Suppressor macrophage (primary cell): ENCODE measurements around the gene USP17L22.
A peak's percentile ranks its signal among the peaks of the same experiment; 100 is the strongest.
"Not testable (repeated sequence)": the region's sequence is repeated elsewhere in the genome, so short reads cannot be mapped to it uniquely, and the experiment has no call there.

Source experiments
- DNase-seq, 4 experiments: peaks; one replicate each; pipeline ENCODE4 v3.0.0-alpha.2; 2020 to 2022
- total RNA-seq, 17 experiments: gene quantifications; one replicate each; lab custom pipeline; 2026; ENCODE audit warnings: mixed read lengths in 6 of 17, inconsistent platforms in 3 of 17; lab: John Stamatoyannopoulos, UW

Gene USP17L22, protein sequence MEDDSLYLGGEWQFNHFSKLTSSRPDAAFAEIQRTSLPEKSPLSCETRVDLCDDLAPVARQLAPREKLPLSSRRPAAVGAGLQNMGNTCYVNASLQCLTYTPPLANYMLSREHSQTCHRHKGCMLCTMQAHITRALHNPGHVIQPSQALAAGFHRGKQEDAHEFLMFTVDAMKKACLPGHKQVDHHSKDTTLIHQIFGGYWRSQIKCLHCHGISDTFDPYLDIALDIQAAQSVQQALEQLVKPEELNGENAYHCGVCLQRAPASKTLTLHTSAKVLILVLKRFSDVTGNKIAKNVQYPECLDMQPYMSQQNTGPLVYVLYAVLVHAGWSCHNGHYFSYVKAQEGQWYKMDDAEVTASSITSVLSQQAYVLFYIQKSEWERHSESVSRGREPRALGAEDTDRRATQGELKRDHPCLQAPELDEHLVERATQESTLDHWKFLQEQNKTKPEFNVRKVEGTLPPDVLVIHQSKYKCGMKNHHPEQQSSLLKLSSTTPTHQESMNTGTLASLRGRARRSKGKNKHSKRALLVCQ
- total RNA-seq = 0 reads per million in 17 experiments

DNA sequence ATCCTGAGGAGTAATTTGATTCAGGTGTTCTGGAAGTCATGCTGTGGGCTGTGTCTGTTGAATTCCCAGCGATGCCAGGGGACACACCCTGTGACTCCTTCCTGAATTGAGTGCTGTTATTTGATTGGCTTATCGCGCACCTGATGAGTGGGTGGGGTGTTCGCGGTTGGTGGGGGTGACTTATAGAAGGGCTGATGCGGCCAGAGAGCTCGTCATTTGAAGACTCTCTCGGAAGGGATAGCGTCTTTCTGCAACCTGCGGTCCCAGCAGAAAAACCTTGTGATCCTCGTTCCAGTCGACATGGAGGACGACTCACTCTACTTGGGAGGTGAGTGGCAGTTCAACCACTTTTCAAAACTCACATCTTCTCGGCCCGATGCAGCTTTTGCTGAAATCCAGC lies at the start of gene USP17L22:
USP17L22 (plus strand) TSS at position 301 of the 400 bp plus-strand sequence; CDS start at position 301, 0 bp downstream.
- not testable (repeated sequence) for DNase-seq

DNA sequence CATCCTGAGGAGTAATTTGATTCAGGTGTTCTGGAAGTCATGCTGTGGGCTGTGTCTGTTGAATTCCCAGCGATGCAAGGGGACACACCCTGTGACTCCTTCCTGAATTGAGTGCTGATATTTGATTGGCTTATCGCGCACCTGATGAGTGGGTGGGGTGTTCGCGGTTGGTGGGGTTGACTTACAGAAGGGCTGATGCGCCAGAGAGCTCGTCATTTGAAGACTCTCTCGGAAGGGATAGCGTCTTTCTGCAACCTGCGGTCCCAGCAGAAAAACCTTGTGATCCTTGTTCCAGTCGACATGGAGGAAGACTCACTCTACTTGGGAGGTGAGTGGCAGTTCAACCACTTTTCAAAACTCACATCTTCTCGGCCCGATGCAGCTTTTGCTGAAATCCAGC lies 47.6 kb upstream of the USP17L22 start, which contains the start of gene USP17L12:
USP17L12 (plus strand) TSS at position 301 of the 400 bp plus-strand sequence; CDS start at position 301, 0 bp downstream.
- DNase-seq = not testable (repeated sequence)

DNA sequence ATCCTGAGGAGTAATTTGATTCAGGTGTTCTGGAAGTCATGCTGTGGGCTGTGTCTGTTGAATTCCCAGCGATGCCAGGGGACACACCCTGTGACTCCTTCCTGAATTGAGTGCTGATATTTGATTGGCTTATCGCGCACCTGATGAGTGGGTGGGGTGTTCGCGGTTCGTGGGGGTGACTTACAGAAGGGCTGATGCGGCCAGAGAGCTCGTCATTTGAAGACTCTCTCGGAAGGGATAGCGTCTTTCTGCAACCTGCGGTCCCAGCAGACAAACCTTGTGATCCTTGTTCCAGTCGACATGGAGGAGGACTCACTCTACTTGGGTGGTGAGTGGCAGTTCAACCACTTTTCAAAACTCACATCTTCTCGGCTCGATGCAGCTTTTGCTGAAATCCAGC lies 42.8 kb upstream of the USP17L22 start, which contains the start of gene USP17L13:
USP17L13 (plus strand) TSS at position 301 of the 400 bp plus-strand sequence; CDS start at position 301, 0 bp downstream.
- DNase-seq = not testable (repeated sequence)

DNA sequence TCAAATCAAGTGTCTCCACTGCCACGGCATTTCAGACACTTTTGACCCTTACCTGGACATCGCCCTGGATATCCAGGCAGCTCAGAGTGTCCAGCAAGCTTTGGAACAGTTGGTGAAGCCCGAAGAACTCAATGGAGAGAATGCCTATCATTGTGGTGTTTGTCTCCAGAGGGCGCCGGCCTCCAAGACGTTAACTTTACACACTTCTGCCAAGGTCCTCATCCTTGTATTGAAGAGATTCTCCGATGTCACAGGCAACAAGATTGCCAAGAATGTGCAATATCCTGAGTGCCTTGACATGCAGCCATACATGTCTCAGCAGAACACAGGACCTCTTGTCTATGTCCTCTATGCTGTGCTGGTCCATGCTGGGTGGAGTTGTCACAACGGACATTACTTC lies 37.2 kb upstream of the USP17L22 start:
- DNase-seq = not testable (repeated sequence)

DNA sequence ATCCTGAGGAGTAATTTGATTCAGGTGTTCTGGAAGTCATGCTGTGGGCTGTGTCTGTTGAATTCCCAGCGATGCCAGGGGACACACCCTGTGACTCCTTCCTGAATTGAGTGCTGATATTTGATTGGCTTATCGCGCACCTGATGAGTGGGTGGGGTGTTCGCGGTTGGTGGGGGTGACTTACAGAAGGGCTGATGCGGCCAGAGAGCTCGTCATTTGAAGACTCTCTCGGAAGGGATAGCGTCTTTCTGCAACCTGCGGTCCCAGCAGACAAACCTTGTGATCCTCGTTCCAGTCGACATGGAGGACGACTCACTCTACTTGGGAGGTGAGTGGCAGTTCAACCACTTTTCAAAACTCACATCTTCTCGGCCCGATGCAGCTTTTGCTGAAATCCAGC lies 33.3 kb upstream of the USP17L22 start, which contains the start of gene USP17L15:
USP17L15 (plus strand) TSS at position 301 of the 400 bp plus-strand sequence; CDS start at position 301, 0 bp downstream.
- DNase-seq = not testable (repeated sequence)

DNA sequence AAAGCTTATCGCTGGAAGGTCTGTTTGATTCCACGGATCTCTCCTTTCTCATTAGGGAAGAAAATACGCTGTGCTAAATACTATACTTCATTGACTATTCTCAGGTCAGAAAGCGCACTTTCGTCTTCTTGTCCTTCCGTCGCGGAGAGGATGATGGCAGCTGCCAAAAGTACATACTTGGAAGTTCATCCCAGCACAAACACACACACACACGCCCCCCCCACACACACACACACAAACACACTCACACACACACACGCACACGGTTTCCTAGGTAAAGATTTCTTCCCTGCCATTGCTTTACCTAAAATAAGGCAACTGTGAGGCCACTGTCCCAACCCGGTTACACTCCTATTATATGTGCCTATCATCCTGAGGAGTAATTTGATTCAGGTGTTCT lies 29.0 kb upstream of the USP17L22 start:
- DNase-seq = peak in 1 of 4 experiments; percentile 0

DNA sequence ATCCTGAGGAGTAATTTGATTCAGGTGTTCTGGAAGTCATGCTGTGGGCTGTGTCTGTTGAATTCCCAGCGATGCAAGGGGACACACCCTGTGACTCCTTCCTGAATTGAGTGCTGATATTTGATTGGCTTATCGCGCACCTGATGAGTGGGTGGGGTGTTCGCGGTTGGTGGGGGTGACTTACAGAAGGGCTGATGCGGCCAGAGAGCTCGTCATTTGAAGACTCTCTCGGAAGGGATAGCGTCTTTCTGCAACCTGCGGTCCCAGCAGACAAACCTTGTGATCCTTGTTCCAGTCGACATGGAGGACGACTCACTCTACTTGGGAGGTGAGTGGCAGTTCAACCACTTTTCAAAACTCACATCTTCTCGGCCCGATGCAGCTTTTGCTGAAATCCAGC lies 23.8 kb upstream of the USP17L22 start, which contains the start of gene USP17L17:
USP17L17 (plus strand) TSS at position 301 of the 400 bp plus-strand sequence; CDS start at position 301, 0 bp downstream.
- not testable (repeated sequence) for DNase-seq

DNA sequence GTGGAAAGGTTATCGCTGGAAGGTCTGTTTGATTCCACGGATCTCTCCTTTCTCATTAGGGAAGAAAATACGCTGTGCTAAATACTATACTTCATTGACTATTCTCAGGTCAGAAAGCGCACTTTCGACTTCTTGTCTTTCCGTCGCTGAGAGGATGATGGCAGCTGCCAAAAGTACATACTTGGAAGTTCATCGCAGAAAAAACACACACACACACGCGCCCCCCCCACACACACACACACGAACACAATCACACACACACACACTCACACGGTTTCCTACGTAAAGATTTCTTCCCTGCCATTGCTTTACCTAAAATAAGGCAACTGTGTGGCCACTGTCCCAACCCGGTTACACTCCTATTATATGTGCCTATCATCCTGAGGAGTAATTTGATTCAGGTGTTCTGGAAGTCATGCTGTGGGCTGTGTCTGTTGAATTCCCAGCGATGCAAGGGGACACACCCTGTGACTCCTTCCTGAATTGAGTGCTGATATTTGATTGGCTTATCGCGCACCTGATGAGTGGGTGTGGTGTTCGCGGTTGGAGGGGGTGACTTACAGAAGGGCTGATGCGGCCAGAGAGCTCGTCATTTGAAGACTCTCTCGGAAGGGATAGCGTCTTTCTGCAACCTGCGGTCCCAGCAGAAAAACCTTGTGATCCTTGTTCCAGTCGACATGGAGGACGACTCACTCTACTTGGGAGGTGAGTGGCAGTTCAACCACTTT lies 19.3 kb upstream of the USP17L22 start, which contains the start of gene USP17L18:
USP17L18 (plus strand) TSS at position 678 of the 728 bp plus-strand sequence; CDS start at position 678, 0 bp downstream.
- DNase-seq = peak in 1 of 4 experiments; percentile 0

DNA sequence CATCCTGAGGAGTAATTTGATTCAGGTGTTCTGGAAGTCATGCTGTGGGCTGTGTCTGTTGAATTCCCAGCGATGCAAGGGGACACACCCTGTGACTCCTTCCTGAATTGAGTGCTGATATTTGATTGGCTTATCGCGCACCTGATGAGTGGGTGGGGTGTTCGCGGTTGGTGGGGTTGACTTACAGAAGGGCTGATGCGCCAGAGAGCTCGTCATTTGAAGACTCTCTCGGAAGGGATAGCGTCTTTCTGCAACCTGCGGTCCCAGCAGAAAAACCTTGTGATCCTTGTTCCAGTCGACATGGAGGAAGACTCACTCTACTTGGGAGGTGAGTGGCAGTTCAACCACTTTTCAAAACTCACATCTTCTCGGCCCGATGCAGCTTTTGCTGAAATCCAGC lies 14.3 kb upstream of the USP17L22 start, which contains the start of gene USP17L19:
USP17L19 (plus strand) TSS at position 301 of the 400 bp plus-strand sequence; CDS start at position 301, 0 bp downstream.
- DNase-seq = not testable (repeated sequence)

DNA sequence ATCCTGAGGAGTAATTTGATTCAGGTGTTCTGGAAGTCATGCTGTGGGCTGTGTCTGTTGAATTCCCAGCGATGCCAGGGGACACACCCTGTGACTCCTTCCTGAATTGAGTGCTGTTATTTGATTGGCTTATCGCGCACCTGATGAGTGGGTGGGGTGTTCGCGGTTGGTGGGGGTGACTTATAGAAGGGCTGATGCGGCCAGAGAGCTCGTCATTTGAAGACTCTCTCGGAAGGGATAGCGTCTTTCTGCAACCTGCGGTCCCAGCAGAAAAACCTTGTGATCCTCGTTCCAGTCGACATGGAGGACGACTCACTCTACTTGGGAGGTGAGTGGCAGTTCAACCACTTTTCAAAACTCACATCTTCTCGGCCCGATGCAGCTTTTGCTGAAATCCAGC lies 9.6 kb upstream of the USP17L22 start, which contains the start of gene USP17L20:
USP17L20 (plus strand) TSS at position 301 of the 400 bp plus-strand sequence; CDS start at position 301, 0 bp downstream.
- DNase-seq = not testable (repeated sequence)

DNA sequence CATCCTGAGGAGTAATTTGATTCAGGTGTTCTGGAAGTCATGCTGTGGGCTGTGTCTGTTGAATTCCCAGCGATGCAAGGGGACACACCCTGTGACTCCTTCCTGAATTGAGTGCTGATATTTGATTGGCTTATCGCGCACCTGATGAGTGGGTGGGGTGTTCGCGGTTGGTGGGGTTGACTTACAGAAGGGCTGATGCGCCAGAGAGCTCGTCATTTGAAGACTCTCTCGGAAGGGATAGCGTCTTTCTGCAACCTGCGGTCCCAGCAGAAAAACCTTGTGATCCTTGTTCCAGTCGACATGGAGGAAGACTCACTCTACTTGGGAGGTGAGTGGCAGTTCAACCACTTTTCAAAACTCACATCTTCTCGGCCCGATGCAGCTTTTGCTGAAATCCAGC lies 4.8 kb upstream of the USP17L22 start, which contains the start of gene USP17L21:
USP17L21 (plus strand) TSS at position 301 of the 400 bp plus-strand sequence; CDS start at position 301, 0 bp downstream.
- DNase-seq = not testable (repeated sequence)

DNA sequence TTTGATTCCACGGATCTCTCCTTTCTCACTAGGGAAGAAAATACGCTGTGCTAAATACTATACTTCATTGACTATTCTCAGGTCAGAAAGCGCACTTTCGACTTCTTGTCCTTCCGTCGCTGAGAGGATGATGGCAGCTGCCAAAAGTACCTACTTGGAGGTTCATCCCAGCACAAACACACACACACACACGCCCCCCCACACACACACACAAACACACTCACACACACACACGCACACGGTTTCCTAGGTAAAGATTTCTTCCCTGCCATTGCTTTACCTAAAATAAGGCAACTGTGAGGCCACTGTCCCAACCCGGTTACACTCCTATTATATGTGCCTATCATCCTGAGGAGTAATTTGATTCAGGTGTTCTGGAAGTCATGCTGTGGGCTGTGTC lies 4.3 kb downstream of the USP17L22 start:
- DNase-seq = not testable (repeated sequence)
